Fibroblast of the aortic adventitia (primary cell): ENCODE measurements around the gene TSHZ3. TPM values are rescaled to one million over a fixed set of nuclear protein-coding genes. Genes with fewer than 3 reads are reported as not detected.
A peak's percentile ranks its signal among the peaks of the same experiment; 100 is the strongest.

Experiments
- DNase-seq: peaks from one replicate; pipeline ENCODE4 v3.0.0-alpha.2; 2010; ENCODE audit warnings: low read depth
- H3K4me3 ChIP-seq: 2 replicates; pipeline ENCODE4 v1.5.1; 2011; ENCODE audit warnings: low read depth, mild to moderate bottlenecking, control low read depth, low read length, moderate library complexity
- total RNA-seq: library from RNA; depleted of rRNA; stranded (reverse); fragments of >200 nt; gene quantifications from 2 replicates; pipeline ENCODE4 v1.2.3, GENCODE V29; 2012; ENCODE audit warnings: low replicate concordance
- TF ChIP-seq, protein P1 (sequence below): IDR thresholded peaks from 2 replicates; pipeline ENCODE4 v1.5.1; 2011; ENCODE audit warnings: mild to moderate bottlenecking, low read length, control low read depth, inconsistent platforms; ENCODE audit not compliant: insufficient read depth

TSHZ3 gene
- total RNA-seq, 1 donor = 14.0 TPM

DNA sequence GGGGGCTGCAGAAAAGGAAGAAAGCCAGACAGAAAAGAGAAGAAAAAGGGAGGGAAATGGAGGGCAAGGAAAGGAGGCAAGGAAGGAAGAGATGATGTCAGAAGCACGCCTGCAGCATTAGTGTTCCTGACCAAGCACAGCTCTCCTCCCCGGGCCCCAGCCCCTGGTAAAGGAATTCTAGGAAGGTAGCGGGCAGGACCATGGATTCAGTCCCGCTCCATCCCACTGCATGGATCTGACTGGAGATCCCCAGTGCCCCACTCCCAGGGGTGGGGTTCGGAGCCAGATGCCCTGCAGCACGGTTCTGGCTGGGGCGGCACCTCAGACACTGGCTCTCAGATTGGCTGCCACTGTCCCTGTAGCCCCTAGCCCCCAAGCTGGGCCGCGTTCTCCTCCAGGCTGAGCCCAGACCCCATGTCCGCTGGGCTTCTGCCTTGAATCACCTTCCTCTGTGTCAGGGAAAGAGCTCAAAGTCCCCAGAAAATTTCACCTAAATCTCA is 59.8 kb downstream of the TSHZ3 start:
- DNase-seq = no peak
- no peak overlapping the region for H3K4me3 ChIP-seq
- TF ChIP-seq, protein P1, sequence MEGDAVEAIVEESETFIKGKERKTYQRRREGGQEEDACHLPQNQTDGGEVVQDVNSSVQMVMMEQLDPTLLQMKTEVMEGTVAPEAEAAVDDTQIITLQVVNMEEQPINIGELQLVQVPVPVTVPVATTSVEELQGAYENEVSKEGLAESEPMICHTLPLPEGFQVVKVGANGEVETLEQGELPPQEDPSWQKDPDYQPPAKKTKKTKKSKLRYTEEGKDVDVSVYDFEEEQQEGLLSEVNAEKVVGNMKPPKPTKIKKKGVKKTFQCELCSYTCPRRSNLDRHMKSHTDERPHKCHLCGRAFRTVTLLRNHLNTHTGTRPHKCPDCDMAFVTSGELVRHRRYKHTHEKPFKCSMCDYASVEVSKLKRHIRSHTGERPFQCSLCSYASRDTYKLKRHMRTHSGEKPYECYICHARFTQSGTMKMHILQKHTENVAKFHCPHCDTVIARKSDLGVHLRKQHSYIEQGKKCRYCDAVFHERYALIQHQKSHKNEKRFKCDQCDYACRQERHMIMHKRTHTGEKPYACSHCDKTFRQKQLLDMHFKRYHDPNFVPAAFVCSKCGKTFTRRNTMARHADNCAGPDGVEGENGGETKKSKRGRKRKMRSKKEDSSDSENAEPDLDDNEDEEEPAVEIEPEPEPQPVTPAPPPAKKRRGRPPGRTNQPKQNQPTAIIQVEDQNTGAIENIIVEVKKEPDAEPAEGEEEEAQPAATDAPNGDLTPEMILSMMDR = no peak

DNA sequence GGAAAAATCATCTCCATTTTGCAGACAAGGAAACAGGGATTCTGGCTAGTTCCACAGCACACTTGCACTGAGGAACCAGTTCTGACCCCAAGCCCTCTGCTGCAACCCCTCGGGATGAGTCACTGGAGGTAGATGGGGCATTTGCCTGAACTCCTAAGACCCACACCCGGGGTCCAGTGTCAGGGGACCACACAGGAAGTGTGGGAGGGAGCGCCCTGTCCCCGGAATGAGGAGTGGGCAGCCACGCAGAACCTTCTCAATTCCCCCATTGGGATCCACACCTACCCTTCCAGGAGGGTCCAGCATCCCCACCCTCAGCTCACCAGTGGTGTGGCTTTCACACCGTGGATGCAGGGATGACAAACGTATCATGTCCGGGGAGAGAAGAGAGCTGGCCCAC is 62.7 kb downstream of the TSHZ3 start:
- H3K4me3 ChIP-seq = no peak overlapping the region
- TF ChIP-seq, protein P1 = no peak
- no peak for DNase-seq

DNA sequence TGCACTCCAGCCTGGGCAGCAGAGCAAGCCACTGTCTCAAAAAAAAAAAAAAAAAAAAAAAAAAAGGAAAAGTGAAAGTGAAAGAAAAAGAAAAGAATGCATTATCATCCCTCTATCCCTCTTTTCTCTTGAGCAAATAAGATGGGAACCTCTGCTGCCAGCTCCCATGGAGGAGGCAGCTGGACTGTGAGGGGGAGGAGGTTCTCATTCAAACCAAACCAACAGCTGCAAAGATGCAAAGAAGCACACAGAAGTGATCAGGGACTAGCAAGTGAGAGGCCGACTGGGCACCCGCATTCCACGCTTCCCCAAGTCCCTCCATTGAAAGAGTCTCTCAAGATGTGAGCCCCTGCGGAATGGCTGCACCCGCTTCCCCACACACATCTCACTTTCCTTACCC is 63.5 kb downstream of the TSHZ3 start:
- DNase-seq = peak; percentile 53

DNA sequence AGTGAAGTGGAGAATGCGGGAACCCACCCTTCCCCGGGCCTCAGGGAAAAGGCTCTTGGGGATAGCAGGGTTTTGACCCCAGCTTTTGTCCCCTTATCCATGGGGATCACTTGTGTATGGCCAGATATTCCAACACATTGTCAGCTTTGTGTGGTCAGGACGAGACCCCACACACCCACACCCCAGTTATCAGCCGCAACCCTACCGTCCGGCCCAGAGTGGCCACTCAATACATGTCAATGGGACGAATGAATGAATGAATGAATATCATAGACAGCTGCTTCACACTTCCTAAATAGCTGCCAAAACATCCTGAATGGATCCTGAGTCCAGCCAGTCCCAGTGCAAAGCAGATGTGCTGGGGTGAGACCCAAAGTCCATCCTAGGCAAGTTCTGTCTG is 64.6 kb downstream of the TSHZ3 start:
- TF ChIP-seq, protein P1 = no peak
- H3K4me3 ChIP-seq = no peak overlapping the region
- no peak for DNase-seq

More for the DNA sequence above, 63.5 kb downstream of the TSHZ3 start:
- TF ChIP-seq, protein P1 = no peak
- peak overlapping the region; percentile 10 for H3K4me3 ChIP-seq

DNA sequence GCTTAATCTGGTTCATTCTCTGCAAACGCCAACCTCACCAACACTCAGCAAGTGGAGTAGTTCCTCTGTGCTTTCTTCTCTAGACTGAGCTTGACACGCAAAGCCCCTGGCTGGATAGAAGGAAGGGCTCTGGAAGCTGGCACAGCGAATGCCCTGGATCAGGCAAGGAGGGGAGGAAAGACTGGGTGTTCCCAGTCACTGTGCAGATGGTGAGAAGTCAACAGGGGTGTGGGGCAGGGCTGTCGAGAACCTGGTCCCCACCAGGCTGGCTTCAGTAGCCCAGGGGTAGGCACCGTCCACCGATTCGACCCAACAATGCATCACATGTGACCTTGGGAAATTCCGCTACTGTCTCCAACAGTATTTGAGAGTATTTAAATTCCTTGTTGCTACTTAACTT is 65.5 kb downstream of the TSHZ3 start:
- TF ChIP-seq, protein P1 = no peak
- no peak overlapping the region for H3K4me3 ChIP-seq
- DNase-seq = no peak

DNA sequence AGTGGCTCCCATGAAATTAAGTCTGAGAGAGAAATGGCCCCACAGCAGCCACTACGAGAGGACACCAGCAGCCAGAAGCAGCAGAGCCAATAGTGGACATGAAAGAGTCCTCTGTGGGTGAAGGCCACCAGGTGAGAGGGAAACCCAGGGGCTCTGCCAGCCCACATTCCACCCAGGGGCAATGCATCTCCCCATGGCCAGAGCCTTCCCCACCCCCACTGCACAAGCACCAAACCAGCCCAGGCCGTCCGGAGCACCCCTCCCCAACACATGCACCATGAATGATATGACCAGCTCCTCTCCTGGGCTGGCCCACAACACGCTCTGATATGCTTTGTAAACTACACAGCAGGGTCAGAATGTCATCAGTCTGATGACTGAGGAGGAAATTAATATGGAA is 66.9 kb downstream of the TSHZ3 start:
- TF ChIP-seq, protein P1 = no peak
- no peak overlapping the region for H3K4me3 ChIP-seq
- DNase-seq = no peak
